Nephron progenitor cell (in vitro differentiated cells): ENCODE data around the gene BABAM2.
A peak's percentile ranks its signal among the peaks of the same experiment; 100 is the strongest.

ENCODE experiments used
- DNase-seq: peaks from one replicate; pipeline ENCODE4 v3.0.0; 2021
- H3K27ac Mint-ChIP-seq: 2 replicates; pipeline ENCODE4 v1.8.0; 2021; ENCODE audit warnings: mild to moderate bottlenecking, moderate library complexity, mixed read lengths
- H3K27me3 Mint-ChIP-seq: 2 replicates; pipeline ENCODE4 v1.8.0; 2021; ENCODE audit warnings: mild to moderate bottlenecking, low read depth, mixed read lengths; ENCODE audit not compliant: poor library complexity
- H3K36me3 Mint-ChIP-seq: 2 replicates; pipeline ENCODE4 v1.8.0; 2021; ENCODE audit warnings: low read depth, mixed read lengths
- H3K4me1 Mint-ChIP-seq: 2 replicates; pipeline ENCODE4 v1.8.0; 2021; ENCODE audit warnings: mixed read lengths
- H3K4me3 Mint-ChIP-seq: 2 replicates; pipeline ENCODE4 v1.8.0; 2021; ENCODE audit warnings: mild to moderate bottlenecking, moderate library complexity, mixed read lengths
- H3K9me3 Mint-ChIP-seq: 2 replicates; pipeline ENCODE4 v1.8.0; 2021; ENCODE audit warnings: mild to moderate bottlenecking, moderate library complexity, mixed read lengths
- CTCF ChIP-seq: fragments of 200-600 bp; sonication (generic); IDR thresholded peaks from 2 replicates; pipeline ENCODE4 v1.5.0; 2021; ENCODE audit warnings: antibody characterized with exemption

BABAM2 gene

GRCh38 chr2:28216331-28216730, 325.8 kb downstream of the BABAM2 start:
- Mint-ChIP-seq H3K9me3 (peaks cover 5% of the 10 kb centered on the region), H3K4me1 (peaks cover 18% of the 10 kb centered on the region), H3K27me3 (no peaks in the 10 kb centered on the region), H3K36me3 (no peaks in the 10 kb centered on the region), H3K27ac (no peak overlapping the region), H3K4me3 (no peak overlapping the region)
- DNase-seq = no peak
- no peak for TF ChIP-seq CTCF

- Mint-ChIP-seq H3K4me3 (no peak overlapping the region), H3K27ac (no peak overlapping the region), H3K36me3 (no peaks in the 10 kb centered on the region), H3K9me3 (peaks cover 5% of the 10 kb centered on the region), H3K4me1 (peaks cover 18% of the 10 kb centered on the region), H3K27me3 (no peaks in the 10 kb centered on the region)
- no peak for DNase-seq
- TF ChIP-seq CTCF = no peak
Measured at GRCh38 chr2:28217042-28217740, 326.7 kb downstream of the BABAM2 start.

- TF ChIP-seq CTCF = no peak
- Mint-ChIP-seq H3K9me3 (peaks cover 5% of the 10 kb centered on the region), H3K27ac (no peak overlapping the region), H3K36me3 (no peaks in the 10 kb centered on the region), H3K4me3 (no peak overlapping the region), H3K4me1 (peaks cover 24% of the 10 kb centered on the region), H3K27me3 (no peaks in the 10 kb centered on the region)
- DNase-seq = no peak
Measured at GRCh38 chr2:28219138-28219537, 328.6 kb downstream of the BABAM2 start.

GRCh38 chr2:28219758-28220368, 329.3 kb downstream of the BABAM2 start:
- Mint-ChIP-seq H3K36me3 (no peaks in the 10 kb centered on the region), H3K27me3 (no peaks in the 10 kb centered on the region), H3K4me3 (no peak overlapping the region), H3K4me1 (peaks cover 30% of the 10 kb centered on the region), H3K27ac (peak overlapping the region; percentile 89), H3K9me3 (no peaks in the 10 kb centered on the region)
- no peak for DNase-seq
- no peak for TF ChIP-seq CTCF

- Mint-ChIP-seq H3K27ac (peak overlapping the region; percentile 34), H3K4me1 (peaks cover 22% of the 10 kb centered on the region), H3K4me3 (no peak overlapping the region)
Measured at GRCh38 chr2:28224648-28225472, 334.3 kb downstream of the BABAM2 start.

More at GRCh38 chr2:28224648-28225472, 334.3 kb downstream of the BABAM2 start:
- Mint-ChIP-seq H3K27me3 (no peaks in the 10 kb centered on the region), H3K9me3 (no peaks in the 10 kb centered on the region), H3K36me3 (no peaks in the 10 kb centered on the region)
- TF ChIP-seq CTCF = no peak
- no peak for DNase-seq
